WERI-Rb-1 (cell line): Measurements from ENCODE around the gene SEMA3F.

Experiments
- DNase-seq: peaks from one replicate; pipeline ENCODE4 v3.0.0-alpha.2; 2020
- H3K27ac ChIP-seq: fragments of 250-450 bp; sonication (Bioruptor Pico); 2 replicates; pipeline ENCODE4 v1.5.1; 2020; ENCODE audit warnings: mild to moderate bottlenecking, moderate library complexity
- H3K27me3 ChIP-seq: fragments of 250-450 bp; sonication (Bioruptor Pico); 2 replicates; pipeline ENCODE4 v1.5.1; 2021; ENCODE audit warnings: mild to moderate bottlenecking, low read depth, moderate library complexity; ENCODE audit not compliant: insufficient read depth, severe bottlenecking
- H3K36me3 ChIP-seq: fragments of 250-450 bp; sonication (Bioruptor Pico); 2 replicates; pipeline ENCODE4 v1.5.1; 2020; ENCODE audit warnings: mild to moderate bottlenecking, moderate library complexity
- H3K4me3 ChIP-seq: 2 replicates; pipeline ENCODE4 v1.5.1; 2011; ENCODE audit warnings: low read depth, mild to moderate bottlenecking, control low read depth, low read length
- H3K9me3 ChIP-seq: fragments of 250-450 bp; sonication (Bioruptor Pico); 2 replicates; pipeline ENCODE4 v1.5.1; 2021; ENCODE audit warnings: mild to moderate bottlenecking, moderate library complexity; ENCODE audit not compliant: severe bottlenecking
- CTCF ChIP-seq: IDR thresholded peaks from 2 replicates; pipeline ENCODE4 v1.5.1; 2011; ENCODE audit warnings: low read depth, mild to moderate bottlenecking, control low read depth, inconsistent platforms, low read length

Gene SEMA3F

GRCh38 chr3:50192124-50192523 lies 37.0 kb downstream of the SEMA3F start:
- DNase-seq: no peak
- TF ChIP-seq CTCF: no peak
- no peaks in the 10 kb centered on the region for H3K27me3 ChIP-seq

GRCh38 chr3:50192689-50193141 lies 37.6 kb downstream of the SEMA3F start:
- Histone ChIP-seq H3K9me3 (no peaks in the 10 kb centered on the region), H3K36me3 (peaks cover 12% of the 10 kb centered on the region), H3K4me3 (no peak overlapping the region), H3K27me3 (no peaks in the 10 kb centered on the region), H3K27ac (no peak overlapping the region)
- peak; percentile 85 for DNase-seq
- peak; percentile 86 for TF ChIP-seq CTCF

More at GRCh38 chr3:50192124-50192523, 37.0 kb downstream of the SEMA3F start:
- H3K9me3 ChIP-seq: no peaks in the 10 kb centered on the region
- peak overlapping the region; percentile 24; the same call in 1 of the 2 replicates for H3K27ac ChIP-seq
- peaks cover 17% of the 10 kb centered on the region for H3K36me3 ChIP-seq
- H3K4me3 ChIP-seq: no peak overlapping the region

- no peak for TF ChIP-seq CTCF
- no peak overlapping the region for H3K4me3 ChIP-seq
These were observed 38.2 kb downstream of the SEMA3F start for GRCh38 chr3:50193286-50193685.

GRCh38 chr3:50193746-50194127 lies 38.6 kb downstream of the SEMA3F start:
- Histone ChIP-seq H3K27me3 (no peaks in the 10 kb centered on the region), H3K27ac (no peak overlapping the region), H3K9me3 (no peaks in the 10 kb centered on the region), H3K36me3 (peaks cover 4% of the 10 kb centered on the region), H3K4me3 (no peak overlapping the region)
- TF ChIP-seq CTCF: no peak
- no peak for DNase-seq

More at GRCh38 chr3:50193286-50193685, 38.2 kb downstream of the SEMA3F start:
- Histone ChIP-seq H3K27ac (no peak overlapping the region), H3K27me3 (no peaks in the 10 kb centered on the region), H3K9me3 (no peaks in the 10 kb centered on the region), H3K36me3 (peaks cover 9% of the 10 kb centered on the region)
- DNase-seq: no peak

- H3K27me3 ChIP-seq: no peaks in the 10 kb centered on the region
- no peak overlapping the region for H3K4me3 ChIP-seq
- H3K27ac ChIP-seq: no peak overlapping the region
- TF ChIP-seq CTCF: peak; percentile 95
- DNase-seq: peak; percentile 87
- no peaks in the 10 kb centered on the region for H3K9me3 ChIP-seq
- H3K36me3 ChIP-seq: no peaks in the 10 kb centered on the region
These were observed 39.2 kb downstream of the SEMA3F start for GRCh38 chr3:50194128-50194902.
